Right forelimb (tissue), 1 donor: Measurements from ENCODE around the gene TNC.

Experiments
- DNase-seq: peaks from one replicate; pipeline ENCODE4 v3.0.0-alpha.2; 2018

TNC gene

GRCh38 chr9:115117999-115118878, at the start of gene TNC:
Gene TNC (minus strand): TSS chr9:115118157. CDS start chr9:115091018, 27,139 bp downstream.
- peak; percentile 83 for DNase-seq

DNA sequence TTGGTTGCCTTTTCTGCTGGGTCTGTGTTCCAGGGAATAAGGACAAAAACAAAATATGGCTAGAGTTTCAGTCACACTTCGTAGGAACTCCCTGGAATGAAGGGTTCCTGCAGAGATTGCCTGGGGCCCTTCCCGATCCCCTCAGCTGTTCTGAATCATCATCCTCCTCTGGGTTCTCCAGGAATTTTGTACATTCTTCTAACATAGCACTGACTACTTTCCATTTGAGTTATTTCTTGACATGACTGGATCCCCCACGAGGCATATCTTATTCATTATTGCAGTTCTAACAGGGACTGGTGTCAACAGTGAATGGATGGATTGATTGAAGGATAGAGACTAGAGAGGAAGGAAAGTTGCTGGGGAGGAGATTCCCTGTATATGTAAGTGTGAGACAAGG, 49.2 kb upstream of the TNC start:
- no peak for DNase-seq

DNA sequence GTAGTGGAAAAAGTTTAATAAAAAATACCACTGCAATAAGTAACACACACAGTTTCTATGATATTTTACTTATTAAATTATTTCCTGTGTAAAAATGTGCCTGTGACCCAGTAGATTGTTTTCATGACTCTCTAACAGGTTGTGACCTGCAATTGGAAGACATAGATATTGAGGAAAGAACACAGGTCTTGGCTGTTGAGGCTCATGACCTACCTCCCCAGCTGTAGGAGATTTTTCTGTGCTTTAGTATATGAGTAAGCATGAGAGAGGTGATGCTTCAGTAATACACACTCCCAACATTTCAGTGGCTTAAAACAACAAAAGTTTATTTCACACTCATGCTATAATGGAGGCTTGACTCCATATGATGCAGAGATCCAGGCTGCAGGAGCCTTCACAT, 47.3 kb upstream of the TNC start:
- no peak for DNase-seq

- peak; percentile 62 for DNase-seq
Observed at GRCh38 chr9:115164511-115164974, 46.6 kb upstream of the TNC start.

- DNase-seq, result no peak
Observed at GRCh38 chr9:115162946-115163345, 45.0 kb upstream of the TNC start.

- no peak for DNase-seq
Observed at GRCh38 chr9:115161446-115161845, 43.5 kb upstream of the TNC start.

DNA sequence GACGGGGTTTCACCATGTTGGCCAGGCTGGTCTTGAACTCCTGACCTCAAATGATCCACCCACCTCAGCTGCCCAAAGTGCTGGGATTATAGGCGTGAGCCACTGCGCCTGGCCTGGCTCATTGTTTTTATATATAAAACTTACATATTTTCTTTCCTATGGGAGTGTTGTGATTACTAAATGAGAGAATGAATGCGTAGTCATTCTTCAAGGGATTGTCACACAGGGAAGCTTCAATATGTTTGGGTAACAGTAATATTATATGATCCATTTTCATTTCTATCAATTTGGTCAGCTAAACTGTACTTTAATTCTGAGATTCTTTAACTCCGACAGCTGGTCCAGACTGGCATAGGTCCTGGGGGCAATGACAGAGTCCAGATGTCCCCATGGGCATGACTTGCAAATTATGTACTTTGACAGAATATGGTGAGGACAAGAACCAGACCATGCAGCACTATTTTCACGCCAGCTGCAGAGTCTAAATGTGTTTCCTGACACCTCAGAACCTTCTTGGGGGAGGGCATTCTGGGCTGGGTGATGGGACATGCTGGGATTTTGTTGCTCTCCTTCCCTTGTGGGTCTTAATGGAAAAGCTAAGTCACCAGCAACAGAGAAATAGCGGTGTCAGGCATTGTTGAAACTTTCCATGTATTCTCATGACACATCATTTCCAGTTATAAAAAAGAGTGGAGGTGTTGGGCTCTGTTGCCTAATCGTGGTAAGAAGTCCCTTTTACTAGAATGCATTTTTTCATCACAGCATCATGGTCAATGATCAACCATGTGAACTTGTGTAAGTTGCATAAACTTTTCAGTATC, 40.9 kb upstream of the TNC start:
- DNase-seq, result no peak

- no peak for DNase-seq
Observed at GRCh38 chr9:115157245-115157674, 39.3 kb upstream of the TNC start.

- DNase-seq, result no peak
Observed at GRCh38 chr9:115155037-115155436, 37.1 kb upstream of the TNC start.

- no peak for DNase-seq
Observed at GRCh38 chr9:115154617-115155016, 36.7 kb upstream of the TNC start.

DNA sequence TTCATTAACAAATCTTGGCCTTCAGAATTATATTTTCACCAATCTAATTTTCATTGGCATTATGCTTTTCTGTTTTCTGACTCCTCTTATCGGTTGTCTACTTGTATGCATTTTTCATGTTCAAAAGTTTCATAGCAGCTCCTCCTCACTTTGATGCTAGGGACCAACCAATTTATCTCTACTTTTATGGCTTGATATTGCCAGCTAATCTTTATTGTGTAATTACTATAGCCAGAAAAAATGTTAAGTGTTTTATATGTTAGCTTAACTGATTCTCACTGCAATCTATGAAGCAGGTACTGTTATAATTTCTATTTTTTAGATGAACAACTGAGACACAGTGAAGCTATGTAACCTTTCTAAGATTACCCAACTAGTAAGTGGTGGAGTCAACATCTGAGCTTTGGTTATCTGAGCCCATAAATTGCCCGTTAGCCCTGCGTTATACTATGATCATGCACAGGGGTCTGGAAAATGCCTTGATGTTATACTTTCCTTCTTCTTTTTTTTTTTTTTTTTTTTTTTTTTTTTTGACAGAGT, 34.4 kb upstream of the TNC start:
- DNase-seq, result no peak

GRCh38 chr9:115148721-115149120, 30.8 kb upstream of the TNC start:
- DNase-seq, result no peak

- no peak for DNase-seq
Observed at GRCh38 chr9:115146581-115147021, 28.6 kb upstream of the TNC start.

GRCh38 chr9:115144706-115145105, 26.7 kb upstream of the TNC start:
- DNase-seq, result no peak

DNA sequence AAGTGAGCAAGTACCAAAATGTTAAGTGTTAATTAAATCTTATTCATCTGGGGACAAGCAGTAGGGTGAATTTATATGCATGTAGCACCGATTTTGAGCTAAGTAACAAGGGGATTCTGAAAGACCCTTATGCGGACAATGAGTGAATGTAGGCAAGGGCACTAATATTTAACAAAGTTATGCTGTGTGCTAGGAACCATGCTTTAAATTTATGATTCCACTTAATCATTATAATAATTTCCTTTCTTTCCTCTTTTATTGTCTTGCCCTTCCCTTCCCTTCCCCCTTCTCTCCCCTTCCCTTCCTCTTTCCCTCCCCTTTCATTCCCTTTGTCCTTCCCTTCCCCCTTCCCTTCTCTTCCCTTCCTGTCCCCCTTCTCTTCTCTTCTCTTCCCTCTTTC, 25.7 kb upstream of the TNC start:
- DNase-seq, result no peak

- DNase-seq, result no peak
Observed at GRCh38 chr9:115142517-115143270, 24.7 kb upstream of the TNC start.

- no peak for DNase-seq
Observed at GRCh38 chr9:115142090-115142489, 24.1 kb upstream of the TNC start.

DNA sequence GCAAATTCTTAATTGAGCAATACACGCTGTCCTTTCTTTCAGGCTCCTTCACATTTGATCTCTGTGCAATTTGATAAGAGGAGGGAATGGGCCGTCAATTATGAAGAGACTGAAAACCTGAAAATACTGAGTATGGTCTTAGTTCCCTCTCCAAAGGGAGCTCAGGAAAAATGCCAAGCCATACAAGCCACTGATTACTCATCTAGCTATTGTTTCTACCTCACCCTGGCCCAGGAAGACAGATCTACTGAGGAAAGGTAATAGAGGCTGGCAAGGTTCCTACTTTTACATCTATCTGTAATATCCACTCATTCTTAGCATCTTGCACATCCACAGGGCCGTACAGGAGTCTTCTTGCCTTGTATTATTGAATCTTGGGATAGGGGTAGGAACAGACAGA, 23.7 kb upstream of the TNC start:
- no peak for DNase-seq

DNA sequence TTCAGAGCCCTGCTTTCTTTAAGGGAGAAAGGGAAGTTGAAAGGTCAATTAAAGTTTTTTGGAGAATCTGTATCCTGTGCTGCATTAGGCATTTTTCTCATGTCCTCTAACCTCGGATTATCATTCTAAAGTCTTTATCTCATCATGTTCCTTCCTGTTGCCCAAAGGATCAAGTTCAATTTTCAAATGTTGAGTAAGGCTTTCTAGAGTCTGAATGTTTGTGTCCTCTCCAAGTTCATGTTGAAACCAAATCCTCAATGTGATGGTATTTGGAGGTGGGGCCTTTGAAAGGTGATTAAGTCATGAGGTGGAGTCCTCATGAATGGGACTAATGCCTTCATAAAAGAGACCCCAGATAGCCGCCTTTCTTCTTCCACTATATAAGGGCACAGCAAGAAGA, 20.2 kb upstream of the TNC start:
- DNase-seq, result no peak

- no peak for DNase-seq
Observed at GRCh38 chr9:115137526-115137925, 19.6 kb upstream of the TNC start.

GRCh38 chr9:115135821-115136778, 18.1 kb upstream of the TNC start:
- DNase-seq, result peak; percentile 61

DNA sequence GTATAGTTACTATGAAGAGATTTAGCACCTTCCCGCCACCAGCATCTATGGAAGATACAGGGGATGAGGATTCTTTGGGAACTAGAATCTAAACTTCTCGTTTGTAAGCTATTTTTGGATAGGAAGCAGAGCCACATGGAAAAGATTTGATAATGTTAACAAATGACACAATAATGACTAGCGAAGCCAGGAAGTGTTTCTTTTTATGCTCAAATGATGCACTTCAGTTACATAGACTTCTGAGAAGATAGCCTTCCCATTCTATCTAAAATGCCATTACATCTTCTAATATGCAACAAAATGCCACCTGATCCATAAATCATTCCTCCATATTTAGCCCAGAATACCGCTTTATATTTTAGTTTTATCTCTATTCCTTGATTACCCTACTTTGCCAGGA, 17.0 kb upstream of the TNC start:
- DNase-seq, result no peak
